ENCODE data around the gene MET. TPM values are rescaled to one million over a fixed set of nuclear protein-coding genes. Genes with fewer than 3 reads are reported as not detected.
"Not testable (repeated sequence)": the region's sequence is repeated elsewhere in the genome, so short reads cannot be mapped to it uniquely, and the experiment has no call there.

Gene MET
- total RNA-seq, 1 donor from 2014 or later: 55.4 TPM

GRCh38 chr7:116652793-116653192, 19.2 kb upstream of the MET start:
- peaks cover 5% of the 10 kb centered on the region for H3K9me3 Mint-ChIP-seq (ENCODE audit: unreplicated experiment)
- H3K4me3 Mint-ChIP-seq (ENCODE audit: unreplicated experiment): no peak overlapping the region
- no peaks in the 10 kb centered on the region for H3K27me3 Mint-ChIP-seq (ENCODE audit: unreplicated experiment)
- no peak for DNase-seq (ENCODE audit: extremely low spot score, unreplicated experiment)
- H3K27ac Mint-ChIP-seq (ENCODE audit: unreplicated experiment): no peak overlapping the region
- no peak for TF ChIP-seq CTCF (IDR thresholded peaks at IDR 0.05)
- H3K36me3 Mint-ChIP-seq (ENCODE audit: unreplicated experiment): no peaks in the 10 kb centered on the region
- peaks cover 4% of the 10 kb centered on the region for H3K4me1 Mint-ChIP-seq (ENCODE audit: unreplicated experiment)

DNA sequence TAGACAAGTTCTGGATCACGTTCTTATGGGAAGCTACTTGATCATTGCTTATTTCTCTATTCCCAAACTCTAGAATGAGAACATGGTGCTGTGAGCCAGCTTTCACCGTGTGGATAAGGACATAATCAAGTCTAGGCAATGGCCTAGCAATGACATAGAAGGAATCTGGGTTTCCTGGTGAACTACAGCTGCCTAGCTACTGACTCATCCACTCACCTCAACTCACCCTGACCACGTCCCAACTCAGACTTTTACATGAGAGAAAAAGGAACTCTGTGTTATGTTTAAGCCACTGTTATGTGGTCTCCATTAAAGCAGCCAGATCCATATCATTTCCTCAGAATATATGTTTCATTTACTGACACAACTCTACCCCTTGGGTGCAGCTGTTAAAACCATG, 18.8 kb upstream of the MET start:
- H3K4me3 Mint-ChIP-seq (ENCODE audit: unreplicated experiment): no peak overlapping the region
- TF ChIP-seq CTCF (IDR thresholded peaks at IDR 0.05): no peak
- no peaks in the 10 kb centered on the region for H3K27me3 Mint-ChIP-seq (ENCODE audit: unreplicated experiment)
- peaks cover 4% of the 10 kb centered on the region for H3K4me1 Mint-ChIP-seq (ENCODE audit: unreplicated experiment)
- DNase-seq (ENCODE audit: extremely low spot score, unreplicated experiment): no peak
- no peaks in the 10 kb centered on the region for H3K36me3 Mint-ChIP-seq (ENCODE audit: unreplicated experiment)
- H3K9me3 Mint-ChIP-seq (ENCODE audit: unreplicated experiment): peaks cover 5% of the 10 kb centered on the region
- no peak overlapping the region for H3K27ac Mint-ChIP-seq (ENCODE audit: unreplicated experiment)

DNA sequence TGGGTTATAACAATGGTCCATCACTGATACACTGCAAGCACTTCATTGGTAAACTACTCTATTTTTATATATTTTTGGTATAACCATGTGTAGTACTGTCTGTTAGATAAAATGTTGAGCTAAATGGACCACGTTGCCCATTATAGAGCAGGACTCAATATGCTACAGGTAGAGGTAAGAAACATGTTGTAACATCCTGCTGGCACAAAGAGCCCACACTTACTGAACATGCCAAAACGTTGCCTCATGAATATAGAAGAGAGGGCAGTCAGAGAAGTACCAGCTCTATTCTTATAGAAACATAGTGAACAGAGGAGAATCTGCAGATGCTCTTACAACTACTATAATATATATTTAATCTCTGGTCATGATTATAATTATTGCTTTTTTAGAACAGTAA, 18.4 kb upstream of the MET start:
- Mint-ChIP-seq H3K4me3 (ENCODE audit: unreplicated experiment) (no peak overlapping the region), H3K36me3 (ENCODE audit: unreplicated experiment) (peaks cover 2% of the 10 kb centered on the region), H3K27ac (ENCODE audit: unreplicated experiment) (no peak overlapping the region), H3K9me3 (ENCODE audit: unreplicated experiment) (peaks cover 5% of the 10 kb centered on the region), H3K27me3 (ENCODE audit: unreplicated experiment) (no peaks in the 10 kb centered on the region), H3K4me1 (ENCODE audit: unreplicated experiment) (peaks cover 4% of the 10 kb centered on the region)
- no peak for DNase-seq (ENCODE audit: extremely low spot score, unreplicated experiment)
- no peak for TF ChIP-seq CTCF (IDR thresholded peaks at IDR 0.05)

DNA sequence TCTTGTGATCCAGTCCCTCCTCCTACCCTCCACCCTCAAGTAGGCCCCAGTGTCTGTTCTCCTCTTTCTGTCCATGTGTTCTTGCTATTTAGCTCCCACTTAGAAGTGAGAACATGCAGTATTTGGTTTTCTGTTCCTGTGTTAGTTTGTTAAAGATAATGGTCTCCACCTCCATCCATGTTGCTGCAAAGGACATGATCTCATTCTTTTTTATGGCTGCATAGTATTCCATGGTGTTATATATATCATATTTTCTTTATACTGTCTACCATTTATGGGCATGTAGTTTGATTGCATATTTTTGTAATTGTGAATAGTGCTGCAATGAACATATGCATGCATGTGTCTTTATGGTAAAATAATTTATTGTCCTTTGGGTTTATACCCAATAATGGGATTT, 12.7 kb upstream of the MET start:
- H3K36me3 Mint-ChIP-seq (ENCODE audit: unreplicated experiment); H3K27ac Mint-ChIP-seq (ENCODE audit: unreplicated experiment); DNase-seq (ENCODE audit: extremely low spot score, unreplicated experiment): not testable (repeated sequence)

DNA sequence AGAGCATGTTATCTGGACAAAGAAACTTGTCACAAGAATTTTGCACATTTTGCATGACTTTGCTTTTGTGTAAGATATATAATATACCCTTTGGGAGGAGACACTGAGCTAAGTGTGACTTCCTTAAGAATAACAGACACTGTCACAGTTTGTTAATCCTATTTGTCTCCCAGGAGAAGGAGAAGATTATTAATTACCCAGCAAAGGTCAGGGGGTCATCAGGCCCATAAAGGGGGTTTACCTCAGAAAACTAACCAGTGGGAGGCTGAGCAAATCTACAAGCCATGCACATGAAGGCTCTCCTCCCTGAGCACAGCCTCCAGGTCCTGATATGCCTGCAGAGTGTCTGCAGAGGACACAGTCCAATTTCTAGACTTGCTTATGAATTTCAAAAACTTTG, 10.1 kb upstream of the MET start:
- Mint-ChIP-seq H3K4me1 (ENCODE audit: unreplicated experiment) (peaks cover 19% of the 10 kb centered on the region), H3K4me3 (ENCODE audit: unreplicated experiment) (no peak overlapping the region), H3K27me3 (ENCODE audit: unreplicated experiment) (no peaks in the 10 kb centered on the region), H3K9me3 (ENCODE audit: unreplicated experiment) (peaks cover 8% of the 10 kb centered on the region), H3K36me3 (ENCODE audit: unreplicated experiment) (peaks cover 2% of the 10 kb centered on the region), H3K27ac (ENCODE audit: unreplicated experiment) (no peak overlapping the region)
- no peak for TF ChIP-seq CTCF (IDR thresholded peaks at IDR 0.05)
- DNase-seq (ENCODE audit: extremely low spot score, unreplicated experiment): no peak

More for the DNA sequence above, 12.7 kb upstream of the MET start:
- not testable (repeated sequence) for H3K9me3 Mint-ChIP-seq (ENCODE audit: unreplicated experiment); H3K4me3 Mint-ChIP-seq (ENCODE audit: unreplicated experiment); H3K4me1 Mint-ChIP-seq (ENCODE audit: unreplicated experiment); H3K27me3 Mint-ChIP-seq (ENCODE audit: unreplicated experiment)

GRCh38 chr7:116663744-116664143, 8.3 kb upstream of the MET start:
- peaks cover 8% of the 10 kb centered on the region for H3K9me3 Mint-ChIP-seq (ENCODE audit: unreplicated experiment)
- no peak for TF ChIP-seq CTCF (IDR thresholded peaks at IDR 0.05)
- DNase-seq (ENCODE audit: extremely low spot score, unreplicated experiment): no peak
- H3K27me3 Mint-ChIP-seq (ENCODE audit: unreplicated experiment): no peaks in the 10 kb centered on the region
- no peaks in the 10 kb centered on the region for H3K36me3 Mint-ChIP-seq (ENCODE audit: unreplicated experiment)
- H3K4me3 Mint-ChIP-seq (ENCODE audit: unreplicated experiment): no peak overlapping the region
- H3K4me1 Mint-ChIP-seq (ENCODE audit: unreplicated experiment): peaks cover 19% of the 10 kb centered on the region
- H3K27ac Mint-ChIP-seq (ENCODE audit: unreplicated experiment): no peak overlapping the region

Measured in osteocyte (in vitro differentiated cells).